Measurements from ENCODE around the gene SERPINB7. TPM values are rescaled to one million over a fixed set of nuclear protein-coding genes. Genes with fewer than 3 reads are reported as not detected.
"Not testable (repeated sequence)": the region's sequence is repeated elsewhere in the genome, so short reads cannot be mapped to it uniquely, and the experiment has no call there.

Gene SERPINB7, protein sequence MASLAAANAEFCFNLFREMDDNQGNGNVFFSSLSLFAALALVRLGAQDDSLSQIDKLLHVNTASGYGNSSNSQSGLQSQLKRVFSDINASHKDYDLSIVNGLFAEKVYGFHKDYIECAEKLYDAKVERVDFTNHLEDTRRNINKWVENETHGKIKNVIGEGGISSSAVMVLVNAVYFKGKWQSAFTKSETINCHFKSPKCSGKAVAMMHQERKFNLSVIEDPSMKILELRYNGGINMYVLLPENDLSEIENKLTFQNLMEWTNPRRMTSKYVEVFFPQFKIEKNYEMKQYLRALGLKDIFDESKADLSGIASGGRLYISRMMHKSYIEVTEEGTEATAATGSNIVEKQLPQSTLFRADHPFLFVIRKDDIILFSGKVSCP
- total RNA-seq = not detected

DNA sequence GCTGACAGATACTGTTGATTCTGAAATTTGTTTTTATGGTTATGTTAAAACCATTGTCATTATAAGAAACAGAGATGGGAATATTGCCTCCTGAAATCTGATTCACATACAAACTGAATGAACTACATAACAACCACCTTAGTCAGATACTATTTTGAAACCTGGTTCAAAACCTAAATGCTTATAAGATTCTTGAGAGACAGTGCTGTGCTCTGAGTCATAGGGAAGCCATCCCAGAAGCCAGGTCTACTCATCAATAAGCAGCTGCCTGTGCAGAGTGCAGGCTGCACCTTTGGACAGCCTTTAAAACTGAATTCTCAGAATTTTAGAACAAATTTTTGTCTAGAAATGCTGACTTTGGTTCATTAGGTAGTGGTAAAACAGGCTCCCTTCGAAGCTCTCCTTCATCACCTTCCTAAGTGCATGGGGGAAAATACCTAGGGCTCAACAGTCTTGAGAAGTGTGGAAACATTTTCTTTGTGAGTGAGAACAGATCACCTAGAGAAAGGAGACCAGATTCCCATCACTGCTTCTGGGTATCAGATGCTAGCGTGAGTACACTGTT, at the start of gene SERPINB7:
SERPINB7 (plus strand) TSS at position 253 of the 565 bp plus-strand sequence. CDS start 6,955 bp downstream, outside the sequence.
- DNase-seq (ENCODE audit: low read depth in 2 of 3, low spot score in 2 of 3) = no peak

DNA sequence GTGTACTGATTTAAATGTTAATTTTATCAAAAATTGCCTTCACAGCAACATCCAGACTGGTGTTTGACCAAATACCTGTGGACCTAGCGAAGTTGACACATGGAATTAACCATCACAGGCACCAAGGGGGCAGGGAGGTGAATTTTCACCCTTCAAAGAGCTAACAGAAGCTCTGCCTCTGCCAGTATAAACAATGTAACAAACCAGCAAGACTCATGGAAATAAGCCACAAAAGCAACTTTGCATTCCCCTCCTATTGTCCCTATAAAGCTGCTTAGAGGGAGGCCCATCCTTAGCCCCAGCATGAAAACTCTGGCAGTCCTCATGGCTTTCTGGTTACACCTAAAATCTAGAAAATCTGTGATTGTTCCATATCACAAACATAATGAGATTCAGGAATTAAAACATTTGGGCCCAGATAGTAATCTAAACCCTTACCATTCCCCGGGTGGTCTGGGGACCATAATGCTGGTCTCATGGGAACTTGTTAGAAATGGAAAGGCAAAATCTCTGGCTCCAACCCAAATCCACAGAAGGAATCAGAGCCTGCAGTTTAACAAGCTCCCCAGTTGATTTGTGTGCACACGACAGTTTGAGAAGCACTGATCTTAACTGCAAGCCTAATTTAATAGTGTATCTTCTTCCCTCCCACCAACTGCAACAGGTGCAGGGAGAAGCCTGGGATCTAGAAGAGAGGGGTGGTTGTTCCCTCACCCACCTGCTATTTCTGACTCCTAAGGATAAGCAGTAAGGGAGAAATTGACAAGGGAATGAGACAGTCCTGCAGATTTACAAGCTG, 49.3 kb upstream of the SERPINB7 start:
- DNase-seq (ENCODE audit: low read depth in 2 of 3, low spot score in 2 of 3) = no peak

DNA sequence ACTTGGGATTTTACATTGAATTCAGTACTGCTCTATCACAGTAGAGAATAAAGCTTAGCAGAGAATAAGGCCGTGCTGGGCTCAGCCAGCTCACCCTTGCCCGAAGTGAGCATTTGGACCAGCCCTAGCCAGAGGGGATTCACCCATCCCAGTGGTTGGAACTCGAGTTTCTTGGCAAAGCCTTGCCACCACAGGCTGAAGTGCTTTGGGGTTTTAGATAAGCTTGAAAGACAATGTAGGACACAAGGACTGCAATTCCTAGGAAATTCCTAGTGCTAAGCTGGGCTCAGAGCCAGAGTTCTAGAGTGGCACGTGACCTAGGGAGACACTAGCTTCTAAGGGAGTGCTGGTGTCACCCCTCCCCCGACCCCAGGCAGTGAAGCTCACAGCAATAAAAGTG, 44.4 kb upstream of the SERPINB7 start:
- DNase-seq (ENCODE audit: low read depth in 2 of 3, low spot score in 2 of 3) = no peak

DNA sequence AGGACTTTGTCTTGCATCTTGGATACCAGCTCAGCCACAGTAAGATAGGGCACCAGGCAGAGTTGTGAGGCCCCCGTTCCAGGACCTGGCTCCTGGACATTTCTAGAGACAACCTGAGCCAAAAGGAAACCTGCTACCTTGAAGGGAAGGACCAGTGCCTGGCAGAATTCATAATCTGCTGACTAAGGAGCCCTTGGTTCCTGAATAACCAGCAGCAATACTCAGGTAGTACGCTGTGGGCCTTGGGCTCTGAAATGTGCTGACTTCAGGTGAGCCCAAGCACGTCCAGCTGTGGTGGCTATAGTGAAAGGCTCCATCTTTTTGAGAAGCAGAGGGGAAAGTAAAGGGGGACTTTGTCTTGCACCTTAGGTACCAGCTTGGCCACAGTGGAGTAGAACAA, 44.0 kb upstream of the SERPINB7 start:
- no peak for DNase-seq (ENCODE audit: low read depth in 2 of 3, low spot score in 2 of 3)

DNA sequence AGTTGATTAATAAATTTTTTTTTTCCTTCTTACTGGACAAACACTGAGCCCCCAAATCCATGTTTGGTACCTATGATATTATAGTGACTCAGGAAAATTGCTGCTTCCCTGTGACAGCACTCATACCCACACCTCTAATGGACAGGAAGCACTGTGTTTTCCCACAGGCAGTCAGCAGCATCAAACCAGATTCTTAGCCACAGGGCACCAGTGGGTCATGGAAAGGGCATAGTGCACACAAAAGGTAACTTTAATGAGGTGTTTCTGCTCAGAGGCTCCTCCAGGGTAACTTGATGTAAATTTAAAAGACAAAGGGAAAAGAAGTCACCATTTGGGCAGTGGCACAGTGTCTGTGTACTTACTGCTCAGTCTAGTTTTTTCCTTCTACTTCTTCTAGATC, 38.3 kb upstream of the SERPINB7 start:
- no peak for DNase-seq (ENCODE audit: low read depth in 2 of 3, low spot score in 2 of 3)

DNA sequence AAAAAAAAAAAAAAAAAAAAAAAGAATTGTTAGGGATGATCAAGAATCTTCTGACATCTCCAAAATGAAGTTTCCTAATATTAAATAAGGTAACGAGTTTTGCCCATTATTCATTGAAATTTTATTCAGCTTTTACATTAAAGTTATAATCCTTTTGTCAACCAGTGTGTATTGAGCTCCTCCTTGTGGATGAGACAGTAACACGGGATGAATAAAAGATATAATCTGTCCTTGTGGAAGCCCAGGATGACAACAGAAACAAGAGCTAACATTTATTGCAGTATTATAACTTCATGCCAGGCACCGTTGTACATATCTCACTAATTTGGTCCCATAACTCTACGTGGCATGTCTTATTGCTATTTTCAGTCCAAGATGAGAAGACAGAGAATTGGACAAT, 33.4 kb upstream of the SERPINB7 start:
- DNase-seq (ENCODE audit: low read depth in 2 of 3, low spot score in 2 of 3) = peak in 1 of 3 donors; percentile 2

DNA sequence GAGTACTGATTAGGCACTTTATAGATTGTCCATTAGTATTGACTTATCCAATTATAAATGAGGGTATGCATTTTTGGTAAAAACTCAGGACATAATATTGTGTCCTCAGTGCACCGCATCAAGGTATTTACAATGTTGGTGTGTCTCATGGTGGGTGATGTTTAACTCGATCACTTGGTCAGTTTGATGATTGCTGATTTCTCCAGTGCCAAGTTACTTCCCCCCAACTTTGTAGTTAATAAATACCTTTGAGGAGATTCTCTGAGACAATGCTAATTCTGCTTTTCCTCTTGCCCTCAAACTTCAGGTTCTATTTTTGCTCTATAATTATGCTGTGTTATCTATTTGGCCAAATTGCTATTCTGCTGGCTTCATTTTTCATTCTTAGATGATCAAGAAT, 28.2 kb upstream of the SERPINB7 start:
- DNase-seq (ENCODE audit: low read depth in 2 of 3, low spot score in 2 of 3) = no peak

DNA sequence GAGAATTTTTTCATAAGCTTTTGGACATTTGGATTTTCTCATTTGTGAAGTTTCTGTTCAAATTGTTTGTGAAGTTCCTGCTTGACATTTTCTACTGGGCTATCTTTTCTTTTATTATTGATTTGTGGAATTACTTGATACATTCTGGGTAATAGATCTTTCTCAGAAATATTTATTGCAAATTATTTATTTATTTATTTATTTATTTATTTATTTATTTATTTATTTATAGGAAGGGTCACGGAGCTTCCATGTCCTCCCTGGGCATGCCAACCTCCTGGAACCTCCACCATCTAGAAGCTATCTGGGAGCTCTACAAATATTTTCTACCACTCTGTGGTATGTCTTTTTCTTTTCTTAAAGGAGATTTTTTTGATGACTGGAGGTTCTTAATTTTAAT, 25.7 kb upstream of the SERPINB7 start:
- no peak for DNase-seq (ENCODE audit: low read depth in 2 of 3, low spot score in 2 of 3)

DNA sequence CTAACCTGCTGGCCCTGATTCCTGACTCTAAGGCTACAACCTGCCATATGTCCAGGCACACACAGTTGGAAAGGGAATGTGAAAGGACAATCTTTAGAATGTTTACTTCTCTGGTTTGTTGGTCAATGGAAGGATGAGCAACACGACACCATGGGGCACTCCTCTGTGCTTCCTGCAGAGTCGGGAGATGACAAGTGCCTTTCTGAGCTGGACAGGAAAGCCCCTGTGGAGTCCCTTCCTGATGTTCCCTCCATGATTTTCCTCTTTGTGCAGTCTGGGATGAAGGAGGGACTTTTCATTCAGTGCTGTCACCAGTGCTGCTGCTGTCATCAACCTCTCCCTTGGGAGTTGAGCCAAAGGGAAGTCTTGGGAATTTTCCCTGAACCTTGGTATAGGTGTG, 22.6 kb upstream of the SERPINB7 start:
- DNase-seq (ENCODE audit: low read depth in 2 of 3, low spot score in 2 of 3) = no peak

DNA sequence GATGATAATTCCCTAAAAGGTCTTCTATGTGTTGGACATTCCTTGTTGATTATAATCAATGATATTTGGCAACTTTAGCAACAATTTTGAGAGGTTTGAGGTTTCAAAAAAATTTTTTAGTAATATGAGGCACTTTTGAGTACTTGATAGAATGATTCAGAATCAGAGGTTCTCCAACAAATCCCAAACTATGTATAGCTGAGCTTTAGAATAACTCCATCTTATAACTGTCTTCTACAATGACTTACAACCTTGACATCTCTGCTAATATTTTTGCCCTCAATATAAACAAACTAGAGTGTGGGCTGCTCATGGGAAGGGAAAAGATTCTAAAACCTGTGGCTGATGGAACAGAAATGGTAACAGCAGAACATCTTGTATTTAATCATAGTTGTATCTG, 21.5 kb upstream of the SERPINB7 start:
- DNase-seq (ENCODE audit: low read depth in 2 of 3, low spot score in 2 of 3) = no peak

DNA sequence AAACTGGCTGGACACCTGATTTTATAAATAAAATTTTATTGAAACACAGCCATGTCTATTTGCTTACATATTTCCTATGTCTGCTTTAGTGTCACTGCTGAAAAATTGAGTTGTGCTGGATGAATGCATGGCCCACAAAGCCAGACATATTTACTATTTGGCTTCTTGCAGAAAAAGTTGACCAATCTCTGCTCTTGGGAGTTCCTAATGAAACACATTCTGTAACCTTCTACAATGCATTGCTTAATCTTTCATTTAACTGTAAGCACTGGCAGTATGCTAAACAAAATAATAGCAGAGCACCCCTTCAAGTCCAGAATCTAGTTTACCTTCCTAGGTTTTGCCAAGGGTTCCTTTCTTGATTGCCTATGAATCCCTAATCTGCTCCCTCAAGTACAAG, 17.7 kb upstream of the SERPINB7 start:
- DNase-seq (ENCODE audit: low read depth in 2 of 3, low spot score in 2 of 3) = no peak

DNA sequence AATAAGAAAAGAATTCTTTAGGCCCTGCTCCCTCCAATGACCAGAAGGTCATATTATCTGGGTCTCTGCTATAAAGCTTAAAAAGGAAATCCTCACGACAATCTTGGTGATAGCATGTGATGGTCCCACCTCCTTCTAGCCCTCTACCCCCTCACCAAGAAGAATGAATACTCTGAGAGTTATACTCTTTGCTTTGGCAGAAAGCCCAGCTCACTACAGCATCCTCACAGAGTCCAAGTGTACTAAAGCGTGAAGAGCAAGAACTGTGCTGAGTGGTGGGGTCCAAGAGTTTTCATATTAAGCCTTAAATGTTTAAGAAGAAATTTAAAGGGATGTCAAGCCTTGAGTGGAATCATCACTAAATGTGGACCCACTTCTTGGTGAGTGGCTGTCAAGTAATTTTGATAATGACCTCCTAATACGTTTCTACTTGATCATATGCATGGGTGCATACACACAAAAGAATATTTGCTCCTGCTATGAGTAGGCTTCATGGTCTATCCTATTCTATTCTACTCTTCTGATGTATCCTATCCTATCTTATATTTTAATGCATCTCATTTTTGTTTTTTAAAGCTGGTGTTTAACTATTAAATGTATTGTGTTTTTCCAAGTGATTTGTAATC, 16.5 kb upstream of the SERPINB7 start:
- DNase-seq (ENCODE audit: low read depth in 2 of 3, low spot score in 2 of 3) = no peak

DNA sequence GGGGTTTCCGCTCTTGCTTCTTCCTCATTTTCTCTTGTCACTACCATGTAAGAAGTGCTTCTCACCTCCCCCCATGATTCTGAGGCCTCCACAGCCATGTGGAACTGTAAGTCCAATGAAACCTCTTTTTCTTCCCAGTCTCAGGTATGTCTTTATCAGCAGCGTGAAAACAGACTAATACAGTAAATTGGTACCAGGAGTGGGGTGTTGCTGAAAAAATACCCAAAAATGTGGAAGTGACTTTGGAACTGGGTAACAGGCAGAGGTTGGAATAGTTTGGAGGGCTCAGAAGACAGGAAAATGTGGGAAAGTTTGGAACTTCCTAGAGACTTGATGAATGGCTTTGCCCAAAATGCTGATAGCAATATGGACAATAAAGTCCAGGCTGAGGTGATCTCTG, 15.4 kb upstream of the SERPINB7 start:
- not testable (repeated sequence) for DNase-seq (ENCODE audit: low read depth in 2 of 3, low spot score in 2 of 3)

DNA sequence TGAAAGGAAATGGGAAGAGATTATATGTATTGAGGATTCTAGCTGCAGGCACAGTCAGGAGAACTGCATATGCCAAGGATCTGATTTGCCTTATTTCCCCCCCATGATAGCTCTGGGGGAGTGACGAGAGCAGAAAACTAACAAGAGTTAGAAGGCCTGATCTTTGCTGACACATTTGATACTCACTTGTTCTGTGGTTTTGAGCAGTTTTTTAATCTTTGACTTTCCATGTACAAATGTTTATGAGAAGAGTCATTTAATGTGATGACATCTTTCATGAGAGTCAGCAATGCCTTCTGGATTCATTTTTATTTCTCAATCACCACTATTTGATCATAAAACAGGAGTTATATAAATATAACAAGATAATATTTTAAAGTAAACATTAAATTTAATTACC, 12.7 kb upstream of the SERPINB7 start:
- DNase-seq (ENCODE audit: low read depth in 2 of 3, low spot score in 2 of 3) = no peak

DNA sequence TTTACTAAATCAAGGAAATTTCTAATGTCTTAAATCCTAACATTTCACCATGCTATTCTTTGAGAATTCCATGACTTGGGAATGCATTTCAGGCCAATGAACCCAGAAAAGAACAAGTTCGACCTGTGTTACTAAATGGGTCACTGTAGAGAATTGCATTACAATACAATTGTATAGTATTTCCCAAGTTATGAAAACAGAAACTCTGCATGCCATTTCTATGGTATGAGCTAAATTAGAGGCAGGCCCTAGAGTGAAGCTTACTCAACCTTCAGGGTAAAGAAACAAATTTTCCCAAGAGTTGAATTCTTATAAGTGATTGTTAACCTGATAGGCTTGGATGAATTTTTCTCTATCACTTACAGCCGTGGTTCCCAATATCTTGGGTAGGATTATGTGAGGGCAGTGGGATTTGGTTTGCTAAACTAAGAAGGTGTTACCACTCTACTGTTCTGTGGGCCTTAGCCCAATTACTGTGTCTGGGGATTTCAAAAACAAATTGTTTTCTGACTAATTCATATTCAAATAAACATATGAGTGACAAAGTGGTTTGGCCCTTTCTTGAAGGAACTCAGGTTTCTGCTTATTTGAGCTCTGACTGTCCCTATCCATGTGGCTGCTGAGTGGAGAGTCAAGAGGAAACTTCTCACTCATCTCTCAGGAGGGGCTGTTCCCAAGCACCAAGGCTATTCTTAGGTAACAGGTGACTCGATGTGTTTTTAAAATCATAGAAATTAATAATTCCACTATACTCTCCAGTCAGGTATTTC, 11.2 kb upstream of the SERPINB7 start:
- DNase-seq (ENCODE audit: low read depth in 2 of 3, low spot score in 2 of 3) = no peak

DNA sequence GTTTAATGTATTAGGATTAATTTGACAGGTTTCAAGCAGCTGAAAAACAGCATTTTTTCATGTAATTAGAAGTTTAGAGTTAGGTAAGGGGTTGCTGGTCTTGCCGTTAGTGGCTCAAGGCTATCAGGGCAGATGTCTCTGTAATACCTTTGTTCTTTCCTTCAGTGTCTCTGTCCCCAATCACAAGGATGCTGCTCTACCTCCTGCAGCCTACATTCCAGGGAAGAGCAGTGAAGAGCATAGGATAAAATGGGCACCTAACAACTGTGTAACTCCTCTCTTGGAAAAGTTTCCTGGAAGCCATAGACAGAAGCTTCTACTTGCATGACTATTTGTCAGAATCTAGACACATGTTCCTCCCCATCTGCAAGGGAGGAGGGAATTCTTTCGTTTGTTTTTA, 9.4 kb upstream of the SERPINB7 start:
- no peak for DNase-seq (ENCODE audit: low read depth in 2 of 3, low spot score in 2 of 3)

DNA sequence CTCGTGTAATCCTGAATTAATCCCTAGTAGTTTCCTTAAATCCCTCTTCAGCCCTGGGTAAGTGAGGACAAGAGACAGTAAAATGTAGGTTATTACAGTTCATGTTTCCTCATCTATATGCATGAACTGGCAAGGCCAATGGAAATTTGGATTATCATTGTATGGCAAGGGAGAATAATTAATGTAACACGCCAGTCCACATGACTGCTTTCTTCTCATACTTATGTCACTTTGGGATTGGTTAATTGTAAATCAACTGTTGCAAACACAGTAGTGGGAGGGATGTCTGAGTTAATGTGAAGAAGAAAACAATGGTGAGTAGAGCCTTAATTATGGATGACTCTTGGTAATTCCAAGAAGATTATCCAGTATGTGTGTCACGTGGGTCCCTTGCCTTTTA, 1.7 kb upstream of the SERPINB7 start:
- DNase-seq (ENCODE audit: low read depth in 2 of 3, low spot score in 2 of 3) = no peak

DNA sequence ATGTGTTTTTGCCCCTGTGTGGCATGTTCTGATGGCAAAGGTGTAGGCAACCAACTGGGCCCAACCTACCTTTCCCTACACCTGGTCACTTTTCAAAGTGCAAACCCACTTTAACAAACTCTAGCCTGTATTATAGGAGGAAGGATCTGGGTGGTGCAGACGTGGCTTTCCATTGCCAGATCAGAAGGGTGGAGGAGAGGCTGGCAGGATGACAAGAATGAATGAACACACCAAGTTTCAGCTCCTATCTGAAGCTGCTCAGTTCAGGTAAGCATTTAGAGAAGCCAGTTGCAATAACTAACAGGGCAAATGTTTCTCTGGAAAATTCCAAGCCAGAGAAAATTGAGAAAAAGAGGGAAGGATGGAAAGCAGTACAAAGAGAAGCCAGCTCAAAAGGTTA, 707 bp upstream of the SERPINB7 start:
- no peak for DNase-seq (ENCODE audit: low read depth in 2 of 3, low spot score in 2 of 3)

DNA sequence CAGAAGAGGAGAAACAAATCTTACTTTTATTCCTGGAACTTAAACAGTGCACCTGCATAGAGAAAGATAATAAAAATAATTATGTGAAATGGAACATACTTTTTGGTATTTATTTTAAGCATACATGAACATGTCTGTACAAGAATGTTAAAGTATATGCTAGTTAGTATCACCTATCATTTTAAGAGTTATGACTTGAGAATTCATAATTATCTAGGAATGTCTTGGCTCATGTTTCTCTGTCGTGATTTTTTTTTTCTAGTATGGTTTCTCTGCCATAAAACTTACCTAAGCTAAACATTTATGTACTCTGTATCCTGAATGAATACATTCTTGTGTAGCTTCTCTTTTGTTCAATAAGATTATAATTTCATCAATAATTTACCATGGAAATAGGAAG, 4.2 kb downstream of the SERPINB7 start:
- no peak for DNase-seq (ENCODE audit: low read depth in 2 of 3, low spot score in 2 of 3)

DNA sequence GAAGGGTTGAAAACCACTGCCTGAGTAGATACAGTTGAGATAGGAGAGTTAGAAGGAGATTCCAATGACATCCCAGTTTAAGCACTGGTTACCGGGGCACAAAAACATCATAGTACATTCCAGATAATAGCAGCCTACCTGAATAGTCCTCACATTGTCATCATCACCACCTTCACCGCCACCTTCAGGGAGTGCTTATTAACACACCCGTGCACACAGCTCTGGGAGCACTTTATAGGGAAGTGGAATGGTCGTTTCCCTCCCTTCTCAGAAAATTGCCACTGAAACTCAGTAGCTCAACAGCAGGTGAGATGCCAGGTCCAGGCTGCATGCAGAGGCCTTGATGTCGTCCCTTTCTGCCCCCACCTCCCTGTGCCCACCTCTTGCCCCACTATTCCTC, 8.2 kb downstream of the SERPINB7 start:
- DNase-seq (ENCODE audit: low read depth in 2 of 3, low spot score in 2 of 3) = no peak
